NCI-H748 treated with DMSO at 0.1 percent for 48 hours (cell line): ENCODE measurements around the gene OR51E2.
"Not testable (repeated sequence)": the region's sequence is repeated elsewhere in the genome, so short reads cannot be mapped to it uniquely, and the experiment has no call there.

Experiments
- DNase-seq: peaks from one replicate; lab custom pipeline; 2025; lab: John Stamatoyannopoulos, UW

OR51E2 gene

GRCh38 chr11:4697585-4697984, at the start of gene OR51E2:
Gene OR51E2, minus strand, starts transcription at chr11:4697853. Its CDS starts 15,142 bp downstream, at chr11:4682711.
- peak; percentile 56 for DNase-seq

- no peak for DNase-seq
These were observed 43.1 kb upstream of the OR51E2 start for GRCh38 chr11:4740735-4741134.

- DNase-seq: no peak
These were observed 29.5 kb upstream of the OR51E2 start for GRCh38 chr11:4727171-4727570.

- DNase-seq: not testable (repeated sequence)
These were observed 25.2 kb upstream of the OR51E2 start for GRCh38 chr11:4722616-4723534.

- no peak for DNase-seq
These were observed 16.6 kb upstream of the OR51E2 start for GRCh38 chr11:4714300-4714699.

GRCh38 chr11:4713241-4713640, 15.6 kb upstream of the OR51E2 start:
- no peak for DNase-seq

- no peak for DNase-seq
These were observed 7.2 kb upstream of the OR51E2 start for GRCh38 chr11:4704790-4705334.

- peak; percentile 93 for DNase-seq
These were observed 6.6 kb upstream of the OR51E2 start, which contains the start of gene MMP26 for GRCh38 chr11:4704054-4704789. Gene MMP26, plus strand, starts transcription at chr11:4704784.

GRCh38 chr11:4700436-4700820, 2.8 kb upstream of the OR51E2 start:
- DNase-seq: no peak

- no peak for DNase-seq
These were observed 2.2 kb upstream of the OR51E2 start for GRCh38 chr11:4699697-4700435.

GRCh38 chr11:4695442-4695841, 2.2 kb downstream of the OR51E2 start:
- no peak for DNase-seq

- no peak for DNase-seq
These were observed 12.9 kb downstream of the OR51E2 start for GRCh38 chr11:4684631-4685285.

- no peak for DNase-seq
These were observed 14.8 kb downstream of the OR51E2 start for GRCh38 chr11:4682623-4683419.

GRCh38 chr11:4680341-4680740, 17.3 kb downstream of the OR51E2 start:
- DNase-seq: peak; percentile 93

- DNase-seq: peak; percentile 55
These were observed 19.7 kb downstream of the OR51E2 start for GRCh38 chr11:4677948-4678347.

- no peak for DNase-seq
These were observed 23.9 kb downstream of the OR51E2 start for GRCh38 chr11:4673781-4674180.

- DNase-seq: no peak
These were observed 25.2 kb downstream of the OR51E2 start for GRCh38 chr11:4672470-4672869.

- no peak for DNase-seq
These were observed 25.9 kb downstream of the OR51E2 start for GRCh38 chr11:4671741-4672140.

GRCh38 chr11:4665424-4665823, 32.2 kb downstream of the OR51E2 start:
- DNase-seq: no peak

- no peak for DNase-seq
These were observed 32.9 kb downstream of the OR51E2 start for GRCh38 chr11:4664786-4665185.

GRCh38 chr11:4664183-4664582, 33.5 kb downstream of the OR51E2 start:
- DNase-seq: no peak
